Renal cortical epithelial cell (primary cell): ENCODE measurements around the gene ROPN1. TPM values are rescaled to one million over a fixed set of nuclear protein-coding genes. Genes with fewer than 3 reads are reported as not detected.
A peak's percentile ranks its signal among the peaks of the same experiment; 100 is the strongest.

Source experiments
- DNase-seq: peaks from one replicate; pipeline ENCODE4 v3.0.0-alpha.2; 2011; ENCODE audit warnings: low read depth
- total RNA-seq: library from RNA; depleted of rRNA; stranded (reverse); fragments of >200 nt; gene quantifications from 2 replicates; pipeline ENCODE4 v1.2.3, GENCODE V29; 2014

ROPN1 gene
- total RNA-seq, 1 donor from 2014 or later, result not detected

DNA sequence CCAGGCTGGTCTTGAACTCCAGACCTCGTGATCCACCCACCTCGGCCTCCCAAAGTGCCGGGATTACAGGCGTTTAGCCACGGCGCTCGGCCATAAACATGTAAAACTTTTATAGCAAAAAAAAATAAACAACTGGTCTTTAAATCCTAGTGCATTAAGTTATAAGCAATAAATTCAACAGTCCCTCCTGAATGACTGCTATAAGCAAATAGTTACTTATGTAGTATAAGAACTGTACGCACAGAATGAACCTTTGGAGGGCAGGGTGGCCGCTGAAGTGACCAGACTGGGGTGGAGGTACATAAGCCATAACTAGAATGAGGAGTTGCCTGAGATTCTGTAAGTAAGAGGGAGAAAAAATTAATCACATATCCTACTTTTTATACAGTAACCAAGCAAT is 43.5 kb downstream of the ROPN1 start:
- no peak for DNase-seq

DNA sequence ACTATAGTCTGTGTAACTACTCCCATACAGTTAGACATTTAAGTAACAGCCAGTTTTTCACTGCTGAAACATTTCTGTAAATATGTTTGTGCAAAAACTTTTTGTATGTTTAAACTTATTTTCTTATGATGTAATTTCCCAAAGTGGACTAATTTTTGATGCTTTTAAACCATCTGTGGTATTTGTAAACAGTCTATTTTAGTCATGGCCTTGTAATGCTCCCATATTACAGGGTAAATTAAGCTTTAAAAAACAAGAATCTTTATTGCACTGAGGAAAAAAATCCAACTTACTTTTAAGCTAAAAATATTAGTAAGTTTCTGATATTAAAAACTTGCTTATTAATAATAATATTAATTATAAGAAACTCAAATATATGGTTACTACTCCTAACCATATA is 44.4 kb downstream of the ROPN1 start:
- no peak for DNase-seq

DNA sequence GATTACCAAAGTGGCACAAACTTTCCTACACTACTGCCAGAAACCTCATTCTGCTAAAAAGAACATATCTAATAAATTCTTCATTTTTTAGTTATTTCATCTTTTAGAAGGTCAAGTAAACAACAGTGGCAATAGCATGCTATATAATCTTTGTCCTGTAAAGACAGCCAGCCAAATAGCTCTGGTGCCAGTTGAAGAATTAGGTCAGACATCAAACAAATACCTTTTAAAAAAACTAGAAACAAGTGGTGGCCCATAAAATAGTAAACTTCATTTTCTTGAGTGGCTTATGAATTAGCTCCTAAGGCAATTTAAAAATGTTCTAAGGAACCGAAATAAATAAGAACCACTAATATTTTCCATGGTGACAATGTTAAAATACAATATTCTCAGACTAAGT is 50.4 kb downstream of the ROPN1 start:
- no peak for DNase-seq

DNA sequence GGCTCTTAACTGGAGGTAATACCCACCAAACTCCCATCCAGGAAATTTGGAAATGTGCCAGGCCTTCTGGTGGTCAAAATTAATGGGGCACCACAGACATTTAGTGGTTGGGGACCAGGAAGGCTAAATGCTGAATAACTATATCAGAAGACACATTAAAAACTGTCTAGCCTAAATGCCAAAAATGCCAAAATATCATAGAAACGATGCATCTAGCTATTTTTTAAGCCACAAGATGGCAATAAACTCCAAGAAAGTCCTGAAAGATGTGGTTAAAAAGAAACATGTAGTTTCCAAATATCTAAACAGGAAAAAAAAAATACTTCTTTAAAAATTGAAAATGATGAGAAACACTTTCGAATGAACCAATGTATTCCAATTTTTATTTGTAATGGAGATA is 50.8 kb downstream of the ROPN1 start:
- DNase-seq, result peak; percentile 8

DNA sequence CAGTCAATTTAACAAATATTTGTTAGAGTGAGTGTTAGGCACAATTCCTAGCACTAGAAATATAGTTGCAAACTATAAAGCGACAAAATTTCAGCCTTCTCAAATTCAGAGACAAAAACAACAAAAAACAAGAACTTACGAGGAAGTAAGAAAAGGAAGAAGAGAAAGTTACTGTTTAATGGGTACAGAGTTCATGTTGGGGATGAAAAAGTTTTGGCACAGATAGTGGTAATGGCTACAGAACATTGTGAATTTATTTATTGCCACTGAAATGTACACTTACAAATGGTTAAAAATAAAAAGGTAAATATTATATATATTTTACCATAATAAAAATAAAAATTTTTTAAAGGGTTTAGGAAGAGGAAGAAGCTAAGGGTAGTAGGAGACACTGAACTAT is 52.2 kb downstream of the ROPN1 start:
- DNase-seq, result no peak

DNA sequence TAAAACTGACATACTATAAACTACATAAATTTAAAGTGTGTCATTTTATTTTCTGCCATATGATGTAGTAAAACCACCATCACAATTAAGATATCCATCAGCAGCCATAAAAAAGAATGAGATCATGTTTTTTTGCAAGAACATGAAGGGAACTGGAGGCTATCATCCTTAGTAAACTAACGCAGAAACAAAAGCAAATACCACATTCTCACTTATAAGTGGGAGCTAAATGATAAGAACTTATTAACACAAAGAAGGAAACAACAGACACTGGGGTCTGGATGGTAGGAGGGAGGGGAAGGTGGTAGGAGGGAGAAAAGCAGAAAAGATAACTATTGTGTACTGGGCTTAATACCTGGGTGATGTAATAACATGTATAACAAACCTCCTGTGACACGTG is 55.5 kb downstream of the ROPN1 start:
- DNase-seq, result no peak

DNA sequence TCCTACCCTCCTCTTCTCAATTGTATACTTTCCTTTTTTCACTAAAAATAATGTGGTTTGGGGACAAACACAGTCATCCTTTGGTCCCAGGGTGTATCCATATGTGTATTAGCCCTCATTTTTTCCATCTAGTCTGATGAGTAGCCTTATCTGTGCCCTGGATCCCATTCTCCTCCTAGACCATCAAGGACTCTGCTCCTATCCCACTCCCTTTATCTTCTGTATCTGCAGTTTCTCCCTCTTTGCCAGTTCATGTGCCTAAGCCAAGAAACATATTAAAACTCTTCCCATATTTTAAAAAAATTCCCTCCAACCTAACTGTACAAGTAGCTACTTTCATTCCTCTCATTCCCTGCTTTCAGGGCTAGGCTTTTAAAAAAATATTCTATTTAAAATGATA is 56.1 kb downstream of the ROPN1 start:
- DNase-seq, result no peak

DNA sequence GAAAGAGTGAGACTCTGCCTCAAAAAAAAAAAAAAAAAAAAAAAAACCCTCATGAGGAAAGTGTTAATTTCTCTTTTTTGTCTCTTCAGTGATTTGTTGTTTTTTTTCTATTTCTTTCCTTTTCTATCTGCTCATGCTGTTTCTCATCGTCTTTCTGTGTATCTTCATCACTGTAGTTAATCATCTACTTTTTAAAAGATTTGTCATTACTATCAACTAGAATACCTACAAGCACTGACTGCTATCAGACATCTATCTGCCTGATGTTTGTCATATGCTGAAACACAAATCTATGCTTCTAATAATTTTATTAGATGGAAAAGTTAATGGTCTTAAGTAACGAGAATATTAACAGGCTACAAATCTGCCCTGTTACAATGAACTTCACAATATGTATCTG is 57.7 kb downstream of the ROPN1 start:
- DNase-seq, result no peak

DNA sequence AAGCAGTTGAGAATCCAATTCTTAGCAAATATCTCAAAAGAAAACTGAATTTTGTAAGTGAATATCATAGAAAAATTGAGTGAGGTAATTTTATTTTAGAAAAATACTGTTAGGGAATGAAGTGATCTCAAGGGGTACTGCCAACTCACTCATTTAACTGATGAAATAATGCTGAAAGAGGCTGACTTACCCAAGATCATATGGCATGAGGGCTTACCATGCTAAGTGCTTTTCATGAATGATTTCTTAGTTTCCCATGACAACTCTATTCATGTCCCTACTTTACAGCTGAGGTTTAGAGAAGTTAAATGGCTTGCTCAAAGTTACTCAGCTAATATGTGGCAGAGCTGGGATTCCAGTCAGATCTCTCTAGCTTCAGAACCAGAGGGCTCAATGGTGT is 61.5 kb downstream of the ROPN1 start:
- no peak for DNase-seq

DNA sequence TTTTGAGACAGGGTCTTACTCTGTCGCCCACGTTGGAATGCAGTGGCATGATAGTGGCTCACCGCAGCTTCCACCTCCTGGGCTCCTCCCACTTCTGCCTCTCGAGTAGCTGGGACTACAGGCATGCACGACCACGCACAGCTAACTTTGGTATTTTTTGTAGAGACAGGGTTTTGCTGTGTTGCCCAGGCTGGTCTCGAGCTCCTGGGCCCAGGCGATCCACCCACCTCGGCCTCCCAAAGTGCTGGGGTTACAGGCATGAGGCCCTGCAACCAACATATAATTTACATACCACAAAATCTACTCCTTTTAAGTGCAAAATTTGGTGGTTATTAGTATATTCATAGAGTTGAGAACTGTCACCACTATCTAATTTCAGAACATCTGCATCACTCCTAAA is 62.6 kb downstream of the ROPN1 start:
- DNase-seq, result no peak

DNA sequence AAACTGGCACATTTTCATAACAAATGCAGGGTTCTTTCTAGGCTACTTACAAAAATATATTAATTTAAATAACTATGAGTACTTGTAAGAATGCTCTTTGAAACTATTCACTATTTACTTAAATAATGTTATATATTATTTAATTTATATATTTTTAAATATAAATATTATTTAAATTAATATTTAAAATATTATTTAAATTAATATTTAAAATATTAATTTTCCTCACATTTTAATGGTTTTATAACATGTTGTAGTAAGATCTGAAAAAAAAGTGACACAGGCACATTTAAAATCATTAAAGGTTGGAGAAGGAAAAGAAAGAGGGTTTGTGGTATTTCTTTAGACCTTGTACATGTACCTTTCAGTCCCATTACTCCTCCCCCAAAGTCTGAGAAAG is 65.5 kb downstream of the ROPN1 start:
- no peak for DNase-seq

DNA sequence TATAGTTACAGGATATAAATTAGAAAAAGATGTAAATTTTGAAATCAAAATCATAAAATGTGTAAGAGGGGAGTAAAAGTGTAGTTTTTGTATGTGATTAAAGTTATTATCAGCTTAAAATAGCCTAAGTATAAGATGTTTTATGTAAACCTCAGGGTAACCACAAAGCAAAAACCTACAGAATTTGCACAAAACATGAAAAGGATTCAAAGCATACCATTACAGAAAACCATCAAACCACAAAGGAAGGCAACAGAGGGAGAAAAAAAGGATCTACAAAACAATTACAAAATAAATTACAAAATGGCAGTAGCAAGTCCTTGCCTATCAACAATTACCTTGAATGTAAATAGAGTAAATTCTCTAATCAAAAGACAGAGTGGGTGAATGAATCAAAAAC is 71.1 kb downstream of the ROPN1 start:
- no peak for DNase-seq

DNA sequence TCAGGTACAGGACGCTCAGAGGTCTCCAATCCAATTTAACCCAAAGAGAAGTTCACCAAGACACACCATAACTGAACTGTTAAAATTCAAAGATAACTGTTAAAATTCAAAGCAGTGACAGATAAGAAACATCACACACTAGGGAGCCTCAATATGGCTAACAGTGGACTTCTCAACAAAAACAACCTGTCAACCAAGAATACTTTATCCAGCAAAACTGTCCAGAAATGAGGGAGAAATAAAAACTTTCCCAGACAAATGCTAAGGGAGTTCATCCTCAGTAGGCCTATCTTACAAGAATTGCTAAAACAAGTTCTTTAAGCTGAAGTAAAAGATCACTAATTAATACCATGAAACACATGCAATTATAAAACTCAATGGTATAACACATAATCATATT is 71.5 kb downstream of the ROPN1 start:
- DNase-seq, result no peak

DNA sequence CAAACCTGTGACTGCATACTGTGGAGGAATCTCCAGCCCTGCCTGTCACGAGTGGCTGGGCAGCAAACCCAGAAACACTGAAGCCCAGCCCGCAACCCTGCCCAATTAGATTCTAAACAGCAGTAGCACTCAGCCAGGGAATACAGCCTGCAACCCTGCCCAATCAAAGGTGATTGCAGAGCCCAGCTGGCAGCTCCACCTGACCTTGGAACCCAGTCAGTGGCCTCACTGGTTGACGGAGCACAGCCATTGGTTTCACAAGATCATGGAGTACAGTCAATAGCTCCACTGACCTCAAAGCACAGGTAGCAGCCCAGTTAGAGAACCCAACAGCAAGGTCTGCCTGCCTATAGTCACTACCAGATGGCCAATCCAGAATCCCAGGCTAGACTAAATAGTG is 72.6 kb downstream of the ROPN1 start:
- peak; percentile 27 for DNase-seq

Other genes with a start within 250 kb of the ROPN1 start
- gene MYLK, start 107.8 kb downstream of the ROPN1 start, total RNA-seq, result 112 and 722 TPM in 2 replicates
- gene CCDC14, start 30.9 kb downstream of the ROPN1 start, total RNA-seq, result 28.3 and 60.4 TPM in 2 replicates
- gene KALRN, start 41.2 kb upstream of the ROPN1 start, total RNA-seq, result 3.5 and 19.1 TPM in 2 replicates